Activated CD8-positive, alpha-beta memory T cell treated with anti-CD3 and anti-CD28 coated beads for 4 hours (primary cell): ENCODE data around the gene BRD4.
A peak's percentile ranks its signal among the peaks of the same experiment; 100 is the strongest.
"Not testable (repeated sequence)": the region's sequence is repeated elsewhere in the genome, so short reads cannot be mapped to it uniquely, and the experiment has no call there.

Experiments
- DNase-seq, 2 donors: peaks; one replicate each; pipeline ENCODE4 v3.0.0-alpha.2; 2020; ENCODE audit warnings: low read depth in 2 of 2

The BRD4 gene

GRCh38 chr19:15332311-15332996, at the start of gene BRD4:
TSS of gene BRD4 (minus strand) at chr19:15332539. CDS start at chr19:15273099, 59,440 bp downstream.
- peak; percentile 45 to 51 for DNase-seq

DNA sequence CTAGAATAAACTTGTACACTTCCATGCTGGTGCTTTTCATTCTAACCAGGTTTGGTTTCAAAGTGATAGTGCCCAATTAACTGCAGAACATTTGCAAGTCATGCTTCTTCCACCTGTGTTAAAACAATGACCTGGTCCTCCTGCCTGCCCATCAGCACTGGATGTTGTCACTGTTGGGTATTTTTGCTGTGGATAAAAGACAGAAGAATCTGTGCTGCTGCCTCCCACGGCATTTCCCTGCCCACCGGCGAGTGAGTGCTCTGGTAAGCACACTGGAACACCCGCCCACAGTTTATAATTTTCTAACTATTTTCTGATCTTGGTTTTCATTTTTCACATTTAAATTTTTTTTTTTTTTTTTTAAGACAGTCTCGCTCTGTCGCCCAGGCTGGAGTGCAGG, 49.5 kb upstream of the BRD4 start:
- DNase-seq = no peak

- DNase-seq = no peak
Observed at GRCh38 chr19:15381429-15381828, 49.1 kb upstream of the BRD4 start.

GRCh38 chr19:15379999-15380647, 47.8 kb upstream of the BRD4 start:
- no peak for DNase-seq

DNA sequence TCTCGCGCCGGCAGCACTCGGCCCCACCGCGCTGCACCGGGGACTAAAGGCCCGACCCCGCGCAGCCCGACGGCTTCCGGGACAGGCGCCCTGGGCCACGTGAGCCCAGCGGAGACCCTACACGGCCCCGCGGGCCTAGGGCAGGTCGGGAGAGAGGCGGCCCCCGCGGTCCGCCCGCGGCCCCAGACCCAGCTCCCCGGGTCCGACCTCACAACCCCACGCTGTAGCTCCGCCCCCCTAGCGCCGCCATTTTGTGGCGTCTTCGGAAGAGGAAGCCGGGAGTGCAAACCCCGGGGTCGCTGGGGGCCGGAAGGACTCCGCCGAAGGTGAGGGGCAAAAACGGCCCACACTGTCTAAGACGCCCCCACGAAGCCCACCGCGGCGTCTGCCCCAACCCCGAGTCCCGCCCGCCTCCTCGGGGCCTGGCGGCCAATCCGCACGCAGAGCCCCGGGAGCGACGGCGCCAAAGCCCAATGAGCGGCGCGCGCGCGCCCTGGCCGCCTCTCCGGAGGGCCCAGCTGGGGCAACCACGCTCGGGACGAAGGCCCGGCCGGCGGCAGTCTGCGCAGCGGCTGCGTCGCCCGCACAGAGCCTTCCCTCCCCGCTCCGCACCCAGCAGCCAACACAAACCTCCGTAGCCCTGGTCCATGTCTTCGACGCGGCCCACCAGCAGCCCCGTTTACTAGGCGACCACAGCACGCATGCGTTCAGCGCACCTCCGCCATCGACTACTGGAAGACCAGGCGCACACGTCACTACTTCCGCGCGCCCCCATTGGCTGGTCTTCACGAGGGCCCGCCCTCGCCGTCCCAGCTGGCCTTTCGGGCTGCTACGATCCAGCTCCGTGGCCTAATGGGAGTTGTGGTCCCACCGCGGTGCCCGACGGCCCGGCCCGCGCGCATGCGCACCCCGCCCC, 47.0 kb upstream of the BRD4 start, which contains the start of gene AKAP8:
AKAP8 (minus strand) TSS at position 705 of the 916 bp plus-strand sequence; CDS start at position 649, 56 bp downstream.
- peak; percentile 96 to 97 for DNase-seq

DNA sequence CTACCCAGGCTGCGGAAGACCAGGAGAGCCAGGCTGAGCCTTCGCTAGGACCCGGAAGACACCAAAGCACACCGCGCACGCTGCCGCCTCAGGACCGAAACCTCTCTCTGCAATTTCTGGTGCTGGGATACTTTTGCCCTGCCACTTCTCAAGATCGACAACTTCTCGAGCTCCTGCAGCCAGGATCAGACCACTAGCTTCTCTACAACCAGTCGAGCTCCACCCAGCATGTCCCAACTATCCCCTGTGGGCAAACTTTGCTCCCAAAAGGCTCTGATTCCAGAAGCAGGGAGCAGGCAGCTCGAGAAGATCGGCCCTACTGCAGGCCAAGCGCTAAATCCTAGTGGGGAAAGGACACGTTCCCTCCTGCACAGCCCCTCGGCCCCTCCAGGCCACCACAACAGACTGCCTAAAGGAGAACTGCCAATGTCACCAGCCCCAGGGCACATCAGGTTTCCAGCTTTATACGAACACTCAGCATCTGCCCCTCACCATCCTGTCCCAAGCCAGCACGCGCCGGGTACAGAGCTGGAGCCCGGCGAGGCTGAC, 46.3 kb upstream of the BRD4 start:
- DNase-seq = peak in 1 of 2 donors; percentile 13

- no peak for DNase-seq
Observed at GRCh38 chr19:15374796-15375440, 42.6 kb upstream of the BRD4 start.

DNA sequence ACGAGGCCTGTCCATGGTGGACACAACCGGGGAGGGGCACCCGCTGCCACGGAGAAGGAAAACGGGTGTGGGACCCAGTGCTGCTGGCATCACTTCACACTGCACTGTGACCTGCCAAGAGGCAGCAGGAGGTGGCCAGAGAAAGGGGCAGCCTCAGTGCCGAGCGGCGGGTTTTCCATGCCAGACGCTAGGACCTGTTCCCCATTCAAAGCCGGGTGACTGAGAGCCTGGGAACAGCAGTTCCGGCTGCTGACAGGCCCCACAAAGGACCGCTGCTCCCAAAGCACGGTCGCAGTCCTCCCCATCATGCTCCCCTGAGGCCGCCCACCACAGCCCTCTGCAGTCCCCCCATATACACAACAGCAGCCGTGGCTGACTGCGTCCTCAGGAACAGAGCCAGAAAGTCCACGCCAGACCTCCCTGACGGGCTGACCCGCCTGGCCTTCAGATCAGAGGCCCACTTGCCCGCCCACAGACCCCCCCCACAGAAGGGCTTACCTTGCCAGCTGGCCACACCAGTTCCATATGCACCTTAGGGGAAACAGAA, 41.8 kb upstream of the BRD4 start:
- no peak for DNase-seq

DNA sequence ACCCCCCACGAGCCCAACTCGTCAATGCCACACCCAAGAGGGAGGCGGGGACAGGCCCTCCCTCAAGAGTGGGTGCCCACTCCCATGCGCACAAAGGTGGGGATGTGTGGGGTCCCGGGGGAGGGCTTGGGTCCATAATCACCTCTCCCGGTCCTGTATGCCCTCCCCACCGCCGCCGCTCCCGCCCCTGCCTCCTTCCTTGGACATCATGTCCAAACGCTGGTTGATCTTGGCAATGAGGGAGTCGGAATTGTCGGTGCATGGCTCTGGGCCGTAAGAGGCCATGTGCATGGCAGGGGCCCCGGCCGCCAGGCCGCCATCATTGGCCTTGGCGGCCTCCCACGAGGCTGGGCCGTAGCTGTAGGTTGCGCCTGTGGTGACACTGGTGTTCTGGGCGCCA, 41.3 kb upstream of the BRD4 start:
- DNase-seq = no peak

GRCh38 chr19:15372891-15373301, 40.6 kb upstream of the BRD4 start:
- DNase-seq = no peak

GRCh38 chr19:15372470-15372869, 40.1 kb upstream of the BRD4 start:
- no peak for DNase-seq

GRCh38 chr19:15371786-15372380, 39.5 kb upstream of the BRD4 start:
- DNase-seq = no peak

DNA sequence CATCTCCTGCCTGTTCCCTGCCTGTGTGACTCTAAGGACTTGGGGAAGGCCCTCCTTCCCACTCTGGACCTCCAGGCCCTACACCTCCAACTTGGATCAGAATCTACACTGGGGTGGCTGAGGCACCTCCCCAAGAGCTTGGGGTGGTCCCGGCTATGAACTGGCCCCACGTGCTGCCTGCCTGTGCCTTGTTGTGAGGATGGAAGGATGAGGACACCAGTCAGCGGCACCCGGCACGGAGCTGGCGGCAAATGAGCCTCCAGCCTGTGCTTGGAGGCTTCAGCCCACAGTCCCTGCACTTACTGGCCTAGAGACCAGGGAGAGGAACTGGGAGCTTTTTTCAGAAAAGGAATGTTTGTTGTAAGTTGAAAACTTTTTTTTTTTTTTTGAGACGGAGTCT, 38.8 kb upstream of the BRD4 start:
- DNase-seq = no peak

- DNase-seq = no peak
Observed at GRCh38 chr19:15369594-15369891, 37.2 kb upstream of the BRD4 start.

DNA sequence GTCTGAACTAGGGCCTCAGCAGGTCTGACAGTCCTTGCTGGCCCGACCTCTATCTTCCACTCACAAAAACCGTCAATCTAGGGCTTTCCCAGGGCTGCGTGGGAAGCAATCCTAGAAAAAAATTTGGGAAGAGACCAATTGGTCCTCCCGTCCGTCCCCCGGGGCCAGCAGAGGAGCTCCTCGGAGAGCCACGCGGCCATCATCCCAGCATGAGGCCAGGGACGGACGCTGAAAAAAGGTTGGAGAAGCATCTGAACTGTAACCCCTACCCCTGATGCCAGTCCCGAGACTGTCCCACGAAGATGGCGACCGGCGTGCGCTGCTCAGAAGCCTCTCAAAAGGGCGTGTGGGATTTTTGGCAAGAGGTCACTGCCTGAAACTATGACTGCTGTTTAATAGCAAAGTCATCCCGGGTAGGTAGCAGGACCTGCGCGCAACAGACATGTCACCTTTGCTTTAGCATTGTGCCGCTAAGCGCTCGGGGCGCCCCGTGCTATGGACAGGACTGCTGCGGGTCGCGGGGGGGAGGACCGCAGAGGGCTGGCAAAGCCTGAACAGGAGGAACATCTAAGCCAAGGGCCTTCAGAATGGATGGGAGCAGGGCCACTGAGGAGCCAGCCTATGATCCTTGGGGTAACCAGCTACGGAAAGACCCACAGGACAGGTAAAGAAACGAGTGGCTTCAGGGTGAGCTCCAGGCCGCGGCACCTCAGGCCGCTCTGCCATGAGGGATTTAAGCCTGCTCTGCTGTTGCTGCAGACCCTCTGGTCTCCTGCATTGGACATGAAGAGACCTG, 36.7 kb upstream of the BRD4 start:
- DNase-seq = no peak

DNA sequence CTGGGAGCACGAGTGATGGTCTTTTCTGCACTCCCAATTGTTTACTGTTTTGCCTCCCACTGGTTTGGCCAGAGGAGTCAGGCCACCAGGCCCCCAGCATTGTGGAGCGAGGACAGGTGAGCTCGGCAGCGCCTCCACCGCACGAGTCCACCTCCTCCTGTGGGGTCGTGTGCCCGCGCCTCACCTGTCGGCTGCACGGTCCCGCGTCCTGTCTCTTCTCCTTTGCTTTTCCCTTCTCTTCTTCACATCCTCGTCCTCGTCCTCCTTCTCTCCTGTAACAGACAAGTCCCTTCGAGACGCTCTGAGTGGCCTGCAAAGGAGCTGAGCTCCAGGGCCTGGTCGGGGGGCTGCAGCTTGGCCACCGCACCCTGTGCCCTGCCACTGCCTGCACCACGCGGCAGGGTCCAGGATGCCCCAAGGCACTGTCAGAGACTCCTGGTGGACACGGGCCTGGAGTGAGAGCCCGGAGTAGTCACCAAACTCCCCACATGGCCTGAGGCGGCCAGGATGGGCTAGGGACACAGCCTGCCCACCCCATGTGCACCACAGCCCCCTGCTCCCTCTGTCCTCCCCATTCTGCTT, 35.8 kb upstream of the BRD4 start:
- DNase-seq = no peak

DNA sequence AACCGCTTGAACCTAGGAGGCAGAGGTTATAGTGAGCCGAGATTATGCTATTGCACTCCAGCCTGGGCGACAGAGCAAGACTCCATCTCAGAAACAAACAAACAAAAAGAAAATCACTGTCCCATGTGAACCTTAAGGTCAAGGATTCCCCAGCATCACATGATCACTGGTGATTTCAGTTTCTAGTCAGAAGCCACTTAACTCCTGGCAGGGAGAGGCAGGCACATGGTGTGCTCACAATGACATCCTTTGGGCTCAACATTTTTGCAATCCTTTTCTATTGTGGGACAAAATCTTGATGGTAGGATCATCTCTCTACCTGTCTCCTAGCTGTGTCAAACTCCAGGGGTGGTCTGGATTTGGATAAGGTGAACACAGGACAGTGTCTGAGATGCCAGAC, 35.1 kb upstream of the BRD4 start:
- no peak for DNase-seq

DNA sequence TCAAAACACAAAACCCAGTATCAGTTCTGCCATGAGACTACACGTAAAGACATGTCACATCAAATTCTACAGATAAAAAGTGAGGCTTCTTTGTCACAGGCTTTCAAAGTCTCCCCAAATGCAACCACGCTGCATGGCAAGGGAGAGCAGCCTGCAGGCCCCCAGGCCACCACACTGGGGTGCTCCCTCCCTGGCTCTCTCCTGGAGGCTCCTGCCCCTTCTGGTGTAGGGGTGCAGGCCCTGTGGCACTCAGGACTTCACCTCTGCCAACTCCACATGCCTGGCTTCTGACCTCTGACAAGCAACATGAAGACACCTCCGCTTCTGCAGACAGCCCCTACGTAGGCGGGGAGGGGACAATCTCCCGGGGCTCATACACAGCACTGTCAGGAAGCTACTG, 32.9 kb upstream of the BRD4 start:
- DNase-seq = no peak

DNA sequence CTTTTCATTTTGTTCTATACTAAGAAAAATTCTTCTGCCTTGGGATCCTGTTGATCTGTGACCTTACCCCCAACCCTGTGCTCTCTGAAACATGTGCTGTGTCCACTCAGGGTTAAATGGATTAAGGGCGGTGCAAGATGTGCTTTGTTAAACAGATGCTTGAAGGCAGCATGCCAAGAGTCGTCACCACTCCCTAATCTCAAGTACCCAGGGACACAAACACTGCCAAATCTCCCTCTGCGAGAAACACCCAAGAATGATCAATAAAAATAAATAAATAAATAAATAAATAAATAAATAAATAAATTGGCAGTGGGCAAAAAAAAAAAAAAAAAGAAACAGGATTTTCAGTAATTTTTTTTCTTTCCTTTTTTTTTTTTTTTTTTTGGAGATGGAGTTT, 31.5 kb upstream of the BRD4 start:
- DNase-seq = not testable (repeated sequence)

DNA sequence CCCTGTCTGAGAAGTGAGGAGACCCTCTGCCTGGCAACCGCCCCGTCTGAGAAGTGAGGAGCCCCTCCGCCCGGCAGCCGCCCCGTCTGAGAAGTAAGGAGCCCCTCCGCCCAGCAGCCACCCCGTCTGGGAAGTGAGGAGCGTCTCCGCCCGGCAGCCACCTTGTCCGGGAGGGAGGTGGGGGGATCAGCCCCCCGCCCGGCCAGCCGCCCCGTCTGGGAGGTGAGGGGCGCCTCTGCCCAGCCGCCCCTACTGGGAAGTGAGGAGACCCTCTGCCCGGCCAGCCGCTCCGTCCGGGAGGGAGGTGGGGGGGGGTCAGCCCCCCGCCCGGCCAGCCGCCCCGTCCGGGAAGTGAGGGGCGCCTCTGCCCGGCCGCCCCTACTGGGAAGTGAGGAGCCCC, 30.7 kb upstream of the BRD4 start:
- not testable (repeated sequence) for DNase-seq
